Breast epithelium (tissue), 4 donors: ENCODE results near the gene PLVAP. TPM values are rescaled to one million over a fixed set of nuclear protein-coding genes. Genes with fewer than 3 reads are reported as not detected.

Experiments
- DNase-seq, 2 donors: peaks; one replicate each; pipeline ENCODE4 v3.0.0-alpha.2; 2019; ENCODE audit warnings: low spot score in 2 of 2
- H3K27ac ChIP-seq, 2 donors: fragments of 200-600 bp; sonication (generic) in 1 of 2; one replicate each; pipeline ENCODE4 v1.5.1; 2016 to 2019; ENCODE audit warnings: mild to moderate bottlenecking in 1 of 2
- H3K27me3 ChIP-seq, 2 donors: fragments of 200-600 bp; sonication (generic) in 1 of 2; one replicate each; pipeline versions ENCODE4 v1.5.1 to v1.6.0; 2017 to 2019; ENCODE audit warnings: control low read depth in 1 of 2, mild to moderate bottlenecking in 1 of 2
- H3K36me3 ChIP-seq: fragments of 200-600 bp; one replicate; pipeline ENCODE4 v1.5.1; 2019
- H3K4me1 ChIP-seq, 2 donors: fragments of 200-600 bp; sonication (generic); one replicate each; pipeline ENCODE4 v1.5.1; 2016 to 2019; ENCODE audit warnings: control low read depth in 1 of 2
- H3K4me3 ChIP-seq, 3 donors: fragments of 200-600 bp; sonication (generic); 1 replicate in 2 of 3; 2 replicates in 1 of 3; pipeline ENCODE4 v1.5.1; 2016 to 2019; ENCODE audit warnings: mild to moderate bottlenecking in 3 of 3, moderate library complexity in 2 of 3
- H3K9me3 ChIP-seq, 2 donors: fragments of 200-600 bp; sonication (generic) in 1 of 2; one replicate each; pipeline ENCODE4 v1.5.1; 2016 to 2019; ENCODE audit warnings: control low read depth in 1 of 2
- CTCF ChIP-seq, 3 donors: fragments of 450-650 bp; IDR thresholded peaks; one replicate each; pipeline ENCODE4 v1.5.1; 2016 to 2017; ENCODE audit warnings: antibody characterized with exemption in 3 of 3, mild to moderate bottlenecking in 3 of 3, moderate library complexity in 3 of 3
- POLR2A ChIP-seq: fragments of 450-650 bp; IDR thresholded peaks from one replicate; pipeline ENCODE4 v1.6.1; 2016; ENCODE audit warnings: antibody characterized with exemption, mild to moderate bottlenecking, moderate library complexity
- POLR2AphosphoS5 ChIP-seq, 3 donors: sonication (generic); formaldehyde crosslinking; IDR thresholded peaks; one replicate each; pipeline ENCODE4 v1.6.1; 2017; ENCODE audit warnings: antibody characterized with exemption in 3 of 3
- intact Hi-C: fragments of 100-400 bp; cut with DNase I; formaldehyde crosslinking; loops from one replicate; pipeline ENCODE4 v1.15.1; 2023; ENCODE audit warnings: low total_unique reads
- total RNA-seq, 3 donors: library from RNA; depleted of rRNA; stranded (reverse); fragments of >200 nt; gene quantifications; one replicate each; pipeline ENCODE4 v1.1.0, GENCODE V29; 2016

Gene PLVAP
- total RNA-seq, 3 donors from 2014 or later = 19.9 to 68.8 (median 51.2) TPM

GRCh38 chr19:17405250-17406045 is 28.3 kb upstream of the PLVAP start, which contains the start of gene BST2:
Gene BST2, minus strand, starts transcription at chr19:17405630. Its CDS starts 55 bp downstream, at chr19:17405575.
- peaks cover 0 to 12% of the 10 kb centered on the region in 2 donors for H3K4me1 ChIP-seq
- no peaks in the 10 kb centered on the region for H3K9me3 ChIP-seq
- DNase-seq = peak in 1 of 2 donors; percentile 64
- peak within 1 kb of the TSS; percentile 42 to 68 (median 54) for H3K4me3 ChIP-seq
- no peaks in the 10 kb centered on the region for H3K27me3 ChIP-seq
- intact Hi-C loops = no loop called here
- peak within 1 kb of the TSS; percentile 77 to 88 for H3K27ac ChIP-seq
- H3K36me3 ChIP-seq = no peaks in the 10 kb centered on the region
- peak in 1 of 3 donors; percentile 26 for TF ChIP-seq POLR2AphosphoS5 (IDR thresholded peaks at IDR 0.05)
- TF ChIP-seq POLR2A = no peak
- TF ChIP-seq CTCF (IDR thresholded peaks at IDR 0.05) = no peak

GRCh38 chr19:17404621-17405249 is 27.6 kb upstream of the PLVAP start:
- intact Hi-C loops = no loop called here
- H3K36me3 ChIP-seq = no peaks in the 10 kb centered on the region
- DNase-seq = no peak
- peaks cover 0 to 12% of the 10 kb centered on the region in 2 donors for H3K4me1 ChIP-seq
- TF ChIP-seq POLR2AphosphoS5 (IDR thresholded peaks at IDR 0.05) (no peak), CTCF (IDR thresholded peaks at IDR 0.05) (no peak), POLR2A (no peak)
- H3K4me3 ChIP-seq = peak overlapping the region; percentile 42 to 68 (median 54)
- H3K27ac ChIP-seq = peak overlapping the region; percentile 77 to 88
- no peaks in the 10 kb centered on the region for H3K27me3 ChIP-seq
- no peaks in the 10 kb centered on the region for H3K9me3 ChIP-seq

- DNase-seq = no peak
- H3K27me3 ChIP-seq = no peaks in the 10 kb centered on the region
- H3K27ac ChIP-seq = peak overlapping the region; percentile 77 to 88
- no peak for TF ChIP-seq CTCF (IDR thresholded peaks at IDR 0.05)
- TF ChIP-seq POLR2A = no peak
- no peak for TF ChIP-seq POLR2AphosphoS5 (IDR thresholded peaks at IDR 0.05)
- H3K4me1 ChIP-seq = peaks cover 0 to 12% of the 10 kb centered on the region in 2 donors
- H3K36me3 ChIP-seq = no peaks in the 10 kb centered on the region
- intact Hi-C loops = no loop called here
- no peaks in the 10 kb centered on the region for H3K9me3 ChIP-seq
- H3K4me3 ChIP-seq = peak overlapping the region; percentile 15 to 68 (median 54)
Observed at GRCh38 chr19:17404015-17404414, 26.9 kb upstream of the PLVAP start.

GRCh38 chr19:17402982-17403855 is 26.1 kb upstream of the PLVAP start:
- H3K27ac ChIP-seq = peak overlapping the region in 1 of 2 donors; percentile 88
- TF ChIP-seq POLR2AphosphoS5 (IDR thresholded peaks at IDR 0.05) (no peak), CTCF (IDR thresholded peaks at IDR 0.05) (no peak), POLR2A (no peak)
- no peak for DNase-seq
- no peaks in the 10 kb centered on the region for H3K36me3 ChIP-seq
- H3K4me1 ChIP-seq = peaks cover 0 to 12% of the 10 kb centered on the region in 2 donors
- no peaks in the 10 kb centered on the region for H3K9me3 ChIP-seq
- no peaks in the 10 kb centered on the region for H3K27me3 ChIP-seq
- intact Hi-C loops = no loop called here
- H3K4me3 ChIP-seq = peak overlapping the region; percentile 15 to 68 (median 54)
